Mucosa of rectum (tissue), 2 donors: ENCODE data around the gene SUN2.

Experiments used
- H3K27ac ChIP-seq, 2 donors: one replicate each; pipeline ENCODE4 v1.7.0; 2013; ENCODE audit warnings: inconsistent platforms in 2 of 2, low read depth in 2 of 2, low read length in 2 of 2
- H3K27me3 ChIP-seq, 2 donors: one replicate each; pipeline ENCODE4 v1.7.0; 2013; ENCODE audit warnings: low read length in 2 of 2; ENCODE audit not compliant: control insufficient read depth in 2 of 2, insufficient read depth in 2 of 2
- H3K36me3 ChIP-seq, 2 donors: one replicate each; pipeline ENCODE4 v1.7.0; 2013; ENCODE audit warnings: low read length in 2 of 2; ENCODE audit not compliant: control insufficient read depth in 2 of 2, insufficient read depth in 2 of 2
- H3K4me1 ChIP-seq, 2 donors: one replicate each; pipeline ENCODE4 v1.7.0; 2013; ENCODE audit warnings: low read length in 2 of 2, mild to moderate bottlenecking in 1 of 2; ENCODE audit not compliant: control insufficient read depth in 2 of 2, insufficient read depth in 2 of 2
- H3K4me3 ChIP-seq, 2 donors: one replicate each; pipeline ENCODE4 v1.7.0; 2013; ENCODE audit warnings: low read length in 2 of 2
- H3K9ac ChIP-seq, 2 donors: one replicate each; pipeline ENCODE4 v1.7.0; 2013; ENCODE audit warnings: low read length in 2 of 2, low read depth in 1 of 2, mild to moderate bottlenecking in 1 of 2
- H3K9me3 ChIP-seq, 2 donors: one replicate each; pipeline ENCODE4 v1.7.0; 2013; ENCODE audit warnings: low read length in 2 of 2; ENCODE audit not compliant: control insufficient read depth in 2 of 2
- donor health status: healthy.
- donor health status: Normal muscosa, but diverticular disease.

The SUN2 gene

DNA sequence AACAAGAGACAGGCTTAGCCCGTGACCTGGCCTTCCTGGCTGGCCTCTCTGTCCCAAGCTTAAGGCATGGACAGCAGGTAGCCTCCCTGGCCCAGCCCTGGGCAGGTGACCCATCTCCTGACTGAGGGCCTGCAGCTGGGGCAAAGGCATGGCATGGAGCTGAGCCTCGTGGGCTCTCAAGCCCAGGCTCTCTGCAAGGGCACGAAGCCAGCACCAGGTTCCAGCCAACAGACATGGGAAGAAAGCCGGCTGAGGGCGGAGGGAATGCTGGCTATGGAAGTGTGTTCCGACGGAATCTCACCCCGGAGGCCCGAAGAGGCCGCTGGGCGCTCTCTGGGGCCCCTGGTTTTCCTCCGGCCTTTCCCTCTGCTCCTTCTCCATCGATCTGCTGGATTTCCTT is 25.2 kb upstream of the SUN2 start:
- H3K9me3 ChIP-seq: no peaks in the 10 kb centered on the region
- H3K27ac ChIP-seq: no peak overlapping the region
- peaks cover 9 to 16% of the 10 kb centered on the region in 2 donors for H3K36me3 ChIP-seq
- H3K4me1 ChIP-seq: no peaks in the 10 kb centered on the region
- H3K4me3 ChIP-seq: no peak overlapping the region
- H3K27me3 ChIP-seq: no peaks in the 10 kb centered on the region
- no peak overlapping the region for H3K9ac ChIP-seq

- no peak overlapping the region for H3K27ac ChIP-seq
- H3K27me3 ChIP-seq: no peaks in the 10 kb centered on the region
- no peaks in the 10 kb centered on the region for H3K9me3 ChIP-seq
- H3K4me1 ChIP-seq: no peaks in the 10 kb centered on the region
- peaks cover 7 to 16% of the 10 kb centered on the region in 2 donors for H3K36me3 ChIP-seq
- no peak overlapping the region for H3K4me3 ChIP-seq
- no peak overlapping the region for H3K9ac ChIP-seq
These were observed 21.4 kb upstream of the SUN2 start for GRCh38 chr22:38777087-38777671.

DNA sequence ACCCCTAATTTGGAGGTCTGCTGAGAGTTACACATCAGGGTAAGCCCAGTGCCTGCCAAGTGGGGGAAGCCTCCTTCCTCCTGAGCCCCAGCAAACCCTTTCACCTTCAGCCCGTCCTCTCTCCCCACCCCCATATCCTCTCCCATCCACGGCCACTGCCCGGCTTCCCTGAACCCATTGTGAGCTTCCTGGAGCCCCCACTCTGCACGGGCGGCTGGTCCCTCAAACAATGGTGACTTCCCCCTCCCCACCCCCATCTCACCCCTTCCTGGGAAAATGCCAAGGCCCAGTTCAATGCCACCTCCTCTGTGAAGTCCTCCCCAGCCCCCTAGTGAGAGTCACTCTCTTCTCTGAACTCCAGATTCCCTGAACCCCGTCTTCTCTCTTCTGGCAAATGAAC is 20.3 kb upstream of the SUN2 start:
- Histone ChIP-seq H3K4me1 (no peaks in the 10 kb centered on the region), H3K4me3 (no peak overlapping the region), H3K9ac (no peak overlapping the region), H3K9me3 (no peaks in the 10 kb centered on the region), H3K27me3 (no peaks in the 10 kb centered on the region), H3K36me3 (peaks cover 6 to 16% of the 10 kb centered on the region in 2 donors), H3K27ac (no peak overlapping the region)

- no peak overlapping the region for H3K4me3 ChIP-seq
- H3K36me3 ChIP-seq: peaks cover 6 to 12% of the 10 kb centered on the region in 2 donors
- H3K27me3 ChIP-seq: no peaks in the 10 kb centered on the region
- H3K27ac ChIP-seq: no peak overlapping the region
- H3K9ac ChIP-seq: no peak overlapping the region
- no peaks in the 10 kb centered on the region for H3K9me3 ChIP-seq
- no peaks in the 10 kb centered on the region for H3K4me1 ChIP-seq
These were observed 19.9 kb upstream of the SUN2 start for GRCh38 chr22:38775656-38776055.

- no peaks in the 10 kb centered on the region for H3K9me3 ChIP-seq
- peaks cover 0 to 2% of the 10 kb centered on the region in 2 donors for H3K36me3 ChIP-seq
- H3K4me3 ChIP-seq: no peak overlapping the region
- no peak overlapping the region for H3K27ac ChIP-seq
- no peaks in the 10 kb centered on the region for H3K4me1 ChIP-seq
- no peaks in the 10 kb centered on the region for H3K27me3 ChIP-seq
- H3K9ac ChIP-seq: no peak overlapping the region
These were observed 18.8 kb upstream of the SUN2 start for GRCh38 chr22:38774496-38775166.

DNA sequence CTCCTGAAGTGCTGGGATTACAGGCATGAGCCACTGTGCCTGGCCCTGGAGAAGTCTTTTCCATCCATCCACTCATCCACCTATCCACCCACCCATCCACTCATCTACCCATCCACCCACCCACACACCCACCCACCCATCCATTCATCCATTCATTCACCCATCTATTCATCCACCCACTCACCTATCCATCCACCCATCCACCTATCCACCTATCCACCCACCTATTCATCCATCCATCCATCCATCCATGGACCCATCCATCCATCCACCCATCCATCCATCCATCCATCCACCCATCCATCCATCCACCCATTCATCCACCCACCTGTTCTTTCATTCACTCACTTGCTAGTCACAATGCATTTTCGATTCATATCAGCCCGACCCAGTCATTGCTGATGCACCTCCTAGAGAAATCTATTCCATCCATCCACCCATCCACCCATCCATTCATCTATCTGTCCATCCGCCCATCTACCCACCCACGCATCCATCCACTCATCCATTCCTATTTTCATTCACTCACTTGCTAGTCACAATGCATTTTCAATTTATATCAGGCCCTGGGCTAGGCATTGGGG is 17.7 kb upstream of the SUN2 start:
- Histone ChIP-seq H3K9ac (no peak overlapping the region), H3K4me3 (no peak overlapping the region), H3K9me3 (no peaks in the 10 kb centered on the region), H3K4me1 (no peaks in the 10 kb centered on the region), H3K27ac (no peak overlapping the region), H3K27me3 (no peaks in the 10 kb centered on the region), H3K36me3 (no peaks in the 10 kb centered on the region)

- H3K9ac ChIP-seq: no peak overlapping the region
- no peaks in the 10 kb centered on the region for H3K36me3 ChIP-seq
- H3K27ac ChIP-seq: no peak overlapping the region
- H3K9me3 ChIP-seq: no peaks in the 10 kb centered on the region
- no peaks in the 10 kb centered on the region for H3K4me1 ChIP-seq
- no peak overlapping the region for H3K4me3 ChIP-seq
- H3K27me3 ChIP-seq: no peaks in the 10 kb centered on the region
These were observed 16.8 kb upstream of the SUN2 start for GRCh38 chr22:38772623-38772873.

DNA sequence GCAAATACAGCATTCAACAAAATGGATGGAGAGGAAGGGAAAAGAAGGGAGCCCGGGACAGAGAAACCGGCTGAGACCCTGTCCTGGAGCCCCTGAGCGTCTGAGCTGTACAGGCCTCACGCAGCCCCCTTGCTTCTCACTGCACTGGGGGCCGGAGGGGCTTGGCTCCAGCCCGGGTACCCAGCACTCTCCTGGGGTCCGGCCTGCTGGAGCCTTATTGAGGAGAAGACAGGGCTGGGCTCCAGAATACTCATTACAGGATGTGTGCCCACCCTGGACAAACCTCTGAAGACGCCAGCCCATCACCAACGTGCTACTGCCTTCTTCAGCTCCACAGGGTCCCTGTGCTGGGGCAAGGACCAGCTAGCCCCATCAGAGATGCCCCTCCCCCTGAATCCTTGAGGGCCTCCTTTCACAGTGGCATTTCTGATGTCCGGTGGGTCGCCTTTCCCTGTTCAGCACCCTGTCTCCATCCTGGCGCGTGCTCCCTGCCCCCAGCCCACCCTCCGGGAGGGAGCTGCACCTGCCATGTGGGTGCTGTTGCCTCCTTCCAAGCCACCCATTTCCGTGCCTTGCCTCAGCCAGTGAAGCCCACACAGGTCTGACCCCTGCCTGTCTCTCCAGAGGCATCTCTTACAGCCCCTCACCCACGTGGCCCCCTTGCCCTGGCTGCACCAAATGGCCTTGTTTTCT is 14.6 kb upstream of the SUN2 start:
- H3K4me3 ChIP-seq: no peak overlapping the region
- H3K9ac ChIP-seq: no peak overlapping the region
- no peaks in the 10 kb centered on the region for H3K4me1 ChIP-seq

GRCh38 chr22:38768036-38768435 is 12.2 kb upstream of the SUN2 start:
- H3K36me3 ChIP-seq: no peaks in the 10 kb centered on the region
- no peaks in the 10 kb centered on the region for H3K9me3 ChIP-seq
- no peaks in the 10 kb centered on the region for H3K4me1 ChIP-seq
- no peak overlapping the region for H3K4me3 ChIP-seq
- H3K27ac ChIP-seq: no peak overlapping the region
- H3K9ac ChIP-seq: no peak overlapping the region
- no peaks in the 10 kb centered on the region for H3K27me3 ChIP-seq

More for the DNA sequence above, 14.6 kb upstream of the SUN2 start:
- no peak overlapping the region for H3K27ac ChIP-seq
- H3K9me3 ChIP-seq: no peaks in the 10 kb centered on the region
- no peaks in the 10 kb centered on the region for H3K27me3 ChIP-seq
- no peaks in the 10 kb centered on the region for H3K36me3 ChIP-seq

- Histone ChIP-seq H3K27me3 (no peaks in the 10 kb centered on the region), H3K27ac (no peak overlapping the region)
These were observed 11.5 kb upstream of the SUN2 start for GRCh38 chr22:38767313-38767712.

More at GRCh38 chr22:38767313-38767712, 11.5 kb upstream of the SUN2 start:
- H3K4me1 ChIP-seq: no peaks in the 10 kb centered on the region
- no peaks in the 10 kb centered on the region for H3K9me3 ChIP-seq
- no peaks in the 10 kb centered on the region for H3K36me3 ChIP-seq
- no peak overlapping the region for H3K4me3 ChIP-seq
- H3K9ac ChIP-seq: no peak overlapping the region
